Measurements from ENCODE around the gene PIKFYVE. TPM values are rescaled to one million over a fixed set of nuclear protein-coding genes. Genes with fewer than 3 reads are reported as not detected.
"Not testable (repeated sequence)": the region's sequence is repeated elsewhere in the genome, so short reads cannot be mapped to it uniquely, and the experiment has no call there.

Gene PIKFYVE
- total RNA-seq, 1 donor from 2014 or later = 19.5 TPM

DNA sequence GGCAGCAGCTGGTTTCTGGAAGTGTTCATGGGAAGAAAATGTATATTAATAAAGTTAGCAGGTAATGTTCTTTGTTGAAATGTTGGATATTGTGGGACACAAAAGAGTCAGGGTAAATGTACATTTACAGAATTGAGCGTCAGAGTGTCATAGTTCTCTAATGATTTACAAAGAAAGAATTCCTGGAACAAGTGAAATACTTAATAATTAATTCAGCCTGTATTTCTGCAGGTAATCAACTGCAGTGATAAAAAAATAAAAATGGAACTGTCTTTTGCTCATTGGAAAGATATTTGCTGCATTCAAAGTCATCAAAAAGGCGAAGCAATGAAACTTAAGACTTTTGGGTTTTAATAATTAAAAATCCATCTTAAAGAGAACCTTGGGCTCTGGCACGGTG lies 113.1 kb downstream of the PIKFYVE start:
- Histone ChIP-seq H3K4me3 (ENCODE audit: low read depth, low read length) (no peak overlapping the region), H3K27me3 (ENCODE audit: control insufficient read depth, insufficient read depth, low read length) (no peaks in the 10 kb centered on the region), H3K36me3 (ENCODE audit: control insufficient read depth, insufficient read depth, low read length) (no peaks in the 10 kb centered on the region)
- DNase-seq (ENCODE audit: low read depth) (no peak), FAIRE-seq (no peak)
- TF ChIP-seq, protein P1, sequence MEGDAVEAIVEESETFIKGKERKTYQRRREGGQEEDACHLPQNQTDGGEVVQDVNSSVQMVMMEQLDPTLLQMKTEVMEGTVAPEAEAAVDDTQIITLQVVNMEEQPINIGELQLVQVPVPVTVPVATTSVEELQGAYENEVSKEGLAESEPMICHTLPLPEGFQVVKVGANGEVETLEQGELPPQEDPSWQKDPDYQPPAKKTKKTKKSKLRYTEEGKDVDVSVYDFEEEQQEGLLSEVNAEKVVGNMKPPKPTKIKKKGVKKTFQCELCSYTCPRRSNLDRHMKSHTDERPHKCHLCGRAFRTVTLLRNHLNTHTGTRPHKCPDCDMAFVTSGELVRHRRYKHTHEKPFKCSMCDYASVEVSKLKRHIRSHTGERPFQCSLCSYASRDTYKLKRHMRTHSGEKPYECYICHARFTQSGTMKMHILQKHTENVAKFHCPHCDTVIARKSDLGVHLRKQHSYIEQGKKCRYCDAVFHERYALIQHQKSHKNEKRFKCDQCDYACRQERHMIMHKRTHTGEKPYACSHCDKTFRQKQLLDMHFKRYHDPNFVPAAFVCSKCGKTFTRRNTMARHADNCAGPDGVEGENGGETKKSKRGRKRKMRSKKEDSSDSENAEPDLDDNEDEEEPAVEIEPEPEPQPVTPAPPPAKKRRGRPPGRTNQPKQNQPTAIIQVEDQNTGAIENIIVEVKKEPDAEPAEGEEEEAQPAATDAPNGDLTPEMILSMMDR (IDR thresholded peaks at IDR 0.05; ENCODE audit: insufficient read depth, low read length, severe bottlenecking) = no peak

DNA sequence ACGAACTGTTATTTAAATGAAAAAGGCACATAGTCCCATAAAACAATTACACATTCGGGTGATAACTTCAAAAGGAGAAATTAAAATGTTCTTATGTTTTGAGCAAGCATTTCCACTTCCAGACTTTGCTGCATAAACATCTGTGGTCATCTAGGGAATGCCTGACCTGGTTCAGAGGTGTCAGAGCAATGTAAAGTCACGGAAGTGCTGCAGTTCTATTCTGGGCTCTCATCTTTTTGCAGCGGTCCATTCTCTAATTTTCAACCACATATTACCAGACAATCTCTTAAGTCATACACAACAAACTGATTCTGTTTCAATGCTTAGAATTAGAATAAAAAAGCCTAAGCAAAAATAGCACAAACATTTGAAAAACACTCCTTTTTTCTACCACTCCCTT lies 118.6 kb downstream of the PIKFYVE start:
- DNase-seq (ENCODE audit: low read depth) = no peak
- FAIRE-seq = no peak

DNA sequence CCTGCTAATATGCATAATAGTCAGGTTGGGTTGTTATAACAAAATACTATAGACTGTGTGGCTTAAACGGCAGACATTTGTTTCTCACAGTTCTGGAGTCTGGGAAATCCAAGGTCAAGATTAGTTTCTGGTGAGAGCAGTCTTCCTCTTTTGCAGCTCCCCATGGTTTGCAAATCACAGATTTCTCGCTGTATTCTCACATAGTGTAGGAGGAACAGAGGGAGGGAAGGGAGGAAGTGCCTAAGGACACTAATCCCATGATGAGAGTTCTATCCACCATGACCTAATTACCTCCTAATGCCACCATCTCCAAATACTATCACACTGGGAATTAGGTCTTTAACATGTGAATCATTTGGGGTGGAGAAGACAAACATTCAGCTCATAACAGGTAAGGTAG lies 120.5 kb downstream of the PIKFYVE start:
- no peak overlapping the region for H3K4me3 ChIP-seq (ENCODE audit: low read depth, low read length)
- no peaks in the 10 kb centered on the region for H3K27me3 ChIP-seq (ENCODE audit: control insufficient read depth, insufficient read depth, low read length)
- TF ChIP-seq, protein P1 (IDR thresholded peaks at IDR 0.05; ENCODE audit: insufficient read depth, low read length, severe bottlenecking) = no peak
- H3K36me3 ChIP-seq (ENCODE audit: control insufficient read depth, insufficient read depth, low read length) = no peaks in the 10 kb centered on the region
- DNase-seq (ENCODE audit: low read depth) = no peak
- FAIRE-seq = peak; percentile 7

More for the DNA sequence above, 118.6 kb downstream of the PIKFYVE start:
- no peaks in the 10 kb centered on the region for H3K27me3 ChIP-seq (ENCODE audit: control insufficient read depth, insufficient read depth, low read length)
- no peak overlapping the region for H3K4me3 ChIP-seq (ENCODE audit: low read depth, low read length)
- H3K36me3 ChIP-seq (ENCODE audit: control insufficient read depth, insufficient read depth, low read length) = no peaks in the 10 kb centered on the region
- TF ChIP-seq, protein P1 (IDR thresholded peaks at IDR 0.05; ENCODE audit: insufficient read depth, low read length, severe bottlenecking) = no peak

DNA sequence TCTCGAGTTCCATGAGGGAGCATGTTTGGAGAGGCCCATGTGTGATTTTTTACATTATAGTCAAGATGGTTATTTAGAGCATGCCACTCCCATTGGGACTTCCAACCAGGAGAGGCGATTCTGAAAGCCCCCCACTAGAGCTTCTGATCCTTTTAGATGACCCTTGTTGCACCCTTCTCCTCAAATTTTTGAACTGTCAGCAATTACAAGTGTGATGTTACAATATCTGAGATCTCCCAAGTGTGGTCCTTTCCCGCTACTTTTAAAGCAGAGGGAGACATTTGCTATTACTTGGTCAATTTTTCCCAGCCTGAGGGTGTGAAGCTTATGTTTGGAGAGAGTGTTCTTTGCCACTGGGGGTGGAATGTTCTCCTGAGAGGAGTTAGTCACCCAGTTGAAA lies 123.9 kb downstream of the PIKFYVE start:
- Histone ChIP-seq H3K36me3 (ENCODE audit: control insufficient read depth, insufficient read depth, low read length) (no peaks in the 10 kb centered on the region), H3K27me3 (ENCODE audit: control insufficient read depth, insufficient read depth, low read length) (no peaks in the 10 kb centered on the region), H3K4me3 (ENCODE audit: low read depth, low read length) (no peak overlapping the region)
- DNase-seq (ENCODE audit: low read depth) (no peak), FAIRE-seq (no peak)
- TF ChIP-seq, protein P1 (IDR thresholded peaks at IDR 0.05; ENCODE audit: insufficient read depth, low read length, severe bottlenecking) = no peak

DNA sequence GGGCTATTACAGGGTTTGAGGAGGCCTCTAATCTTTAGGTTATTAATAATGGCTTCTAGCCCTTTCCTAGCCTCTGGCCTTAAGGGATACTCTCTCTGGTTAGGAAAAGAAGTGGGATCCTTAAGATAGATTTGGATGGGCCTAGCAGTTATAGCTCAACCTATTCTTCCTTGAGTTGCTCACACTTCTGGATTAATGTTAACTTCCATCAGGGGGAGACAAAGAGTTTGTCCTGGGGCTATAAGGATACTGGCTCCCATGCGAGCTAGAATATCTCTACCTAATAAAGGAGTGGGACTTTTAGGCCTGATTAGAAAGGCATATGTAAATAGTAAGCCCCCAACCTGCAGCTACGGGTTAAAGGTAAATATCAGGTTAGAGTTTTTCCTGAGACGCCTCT lies 126.2 kb downstream of the PIKFYVE start:
- H3K27me3 ChIP-seq (ENCODE audit: control insufficient read depth, insufficient read depth, low read length) = no peaks in the 10 kb centered on the region
- peak; percentile 10 for DNase-seq (ENCODE audit: low read depth)
- no peak for FAIRE-seq
- TF ChIP-seq, protein P1 (IDR thresholded peaks at IDR 0.05; ENCODE audit: insufficient read depth, low read length, severe bottlenecking) = peak; percentile 10
- H3K4me3 ChIP-seq (ENCODE audit: low read depth, low read length) = no peak overlapping the region
- H3K36me3 ChIP-seq (ENCODE audit: control insufficient read depth, insufficient read depth, low read length) = no peaks in the 10 kb centered on the region

DNA sequence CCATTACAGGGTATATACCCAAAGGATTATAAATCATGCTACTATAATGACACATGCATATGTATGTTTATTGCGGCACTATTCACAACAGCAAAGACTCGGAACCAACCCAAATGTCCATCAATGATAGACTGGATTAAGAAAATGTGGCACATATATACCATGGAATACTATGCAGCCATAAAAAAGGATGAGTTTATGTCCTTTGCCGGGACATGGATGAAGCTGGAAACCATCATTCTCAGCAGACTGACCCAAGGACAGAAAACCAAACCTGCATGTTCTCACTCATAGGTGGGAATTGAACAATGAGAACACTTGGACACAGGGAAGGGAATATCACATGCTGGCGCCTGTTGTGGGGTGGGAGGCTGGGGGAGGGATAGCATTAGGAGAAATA lies 130.7 kb downstream of the PIKFYVE start:
- not testable (repeated sequence) for H3K4me3 ChIP-seq (ENCODE audit: low read depth, low read length); H3K36me3 ChIP-seq (ENCODE audit: control insufficient read depth, insufficient read depth, low read length); FAIRE-seq; DNase-seq (ENCODE audit: low read depth); H3K27me3 ChIP-seq (ENCODE audit: control insufficient read depth, insufficient read depth, low read length)
